Ishikawa (cell line): ENCODE data around the gene VEZF1.
A peak's percentile ranks its signal among the peaks of the same experiment; 100 is the strongest.

Source experiments
- CEBPB ChIP-seq: IDR thresholded peaks from 2 replicates; pipeline ENCODE4 v1.6.1; 2012
- CREB1 ChIP-seq: IDR thresholded peaks from 2 replicates; pipeline ENCODE4 v1.6.1; 2012; ENCODE audit warnings: low read depth
- EGR1 ChIP-seq: IDR thresholded peaks from 2 replicates; pipeline ENCODE4 v1.6.1; 2012
- EP300 ChIP-seq: IDR thresholded peaks from 2 replicates; pipeline ENCODE4 v1.6.1; 2012; ENCODE audit warnings: borderline replicate concordance
- FOXM1 ChIP-seq: IDR thresholded peaks from 2 replicates; pipeline ENCODE4 v1.6.1; 2012; ENCODE audit warnings: low read depth, borderline replicate concordance
- NFIC ChIP-seq: IDR thresholded peaks from 2 replicates; pipeline ENCODE4 v1.6.1; 2012
- RAD21 ChIP-seq: IDR thresholded peaks from 2 replicates; pipeline ENCODE4 v1.6.1; 2012; ENCODE audit warnings: low read depth
- TAF1 ChIP-seq: IDR thresholded peaks from 2 replicates; pipeline ENCODE4 v1.6.1; 2012; ENCODE audit warnings: low read depth, mild to moderate bottlenecking
- TCF12 ChIP-seq: IDR thresholded peaks from 2 replicates; pipeline ENCODE4 v1.6.1; 2012; ENCODE audit warnings: low read depth
- TEAD4 ChIP-seq: IDR thresholded peaks from 2 replicates; pipeline ENCODE4 v1.6.1; 2012
- YY1 ChIP-seq: IDR thresholded peaks from 2 replicates; pipeline ENCODE4 v1.6.1; 2012; ENCODE audit warnings: low read depth
- ZBTB7A ChIP-seq: IDR thresholded peaks from 2 replicates; pipeline ENCODE4 v1.6.1; 2012; ENCODE audit warnings: low read depth
- TF ChIP-seq, protein P1 (sequence below): IDR thresholded peaks from 2 replicates; pipeline ENCODE4 v1.6.1; 2012; ENCODE audit warnings: low read depth, mild to moderate bottlenecking
- TF ChIP-seq, protein P2 (sequence below): IDR thresholded peaks from 2 replicates; pipeline ENCODE4 v1.6.1; 2012
- TF ChIP-seq, protein P3 (sequence below): IDR thresholded peaks from 2 replicates; pipeline ENCODE4 v1.6.1; 2012

Gene VEZF1

DNA sequence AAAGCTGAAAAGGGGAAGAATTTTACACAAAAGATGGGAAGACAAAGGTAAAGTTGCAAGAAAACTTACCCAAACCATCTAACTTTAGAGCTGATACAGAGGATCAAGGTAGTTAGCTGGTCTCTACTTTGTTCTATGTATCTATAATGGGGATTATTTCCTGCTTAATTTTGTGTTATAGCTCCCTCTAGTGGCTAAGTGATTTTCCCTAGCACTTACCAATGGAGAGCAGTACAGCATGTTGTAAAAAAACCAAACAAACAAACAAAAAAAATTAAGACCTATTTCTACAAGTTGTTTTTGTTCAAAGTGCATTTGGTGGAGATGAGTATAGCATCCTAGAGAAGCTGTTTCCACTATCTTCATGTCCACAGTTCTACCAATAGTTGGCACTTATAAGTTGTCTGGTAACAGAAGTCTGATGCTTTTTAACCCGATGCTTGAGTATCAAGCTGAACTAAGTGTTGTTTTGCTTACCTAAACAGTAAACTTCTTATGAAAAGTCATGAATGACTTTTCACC, 11.5 kb upstream of the VEZF1 start:
- TF ChIP-seq, protein P1, sequence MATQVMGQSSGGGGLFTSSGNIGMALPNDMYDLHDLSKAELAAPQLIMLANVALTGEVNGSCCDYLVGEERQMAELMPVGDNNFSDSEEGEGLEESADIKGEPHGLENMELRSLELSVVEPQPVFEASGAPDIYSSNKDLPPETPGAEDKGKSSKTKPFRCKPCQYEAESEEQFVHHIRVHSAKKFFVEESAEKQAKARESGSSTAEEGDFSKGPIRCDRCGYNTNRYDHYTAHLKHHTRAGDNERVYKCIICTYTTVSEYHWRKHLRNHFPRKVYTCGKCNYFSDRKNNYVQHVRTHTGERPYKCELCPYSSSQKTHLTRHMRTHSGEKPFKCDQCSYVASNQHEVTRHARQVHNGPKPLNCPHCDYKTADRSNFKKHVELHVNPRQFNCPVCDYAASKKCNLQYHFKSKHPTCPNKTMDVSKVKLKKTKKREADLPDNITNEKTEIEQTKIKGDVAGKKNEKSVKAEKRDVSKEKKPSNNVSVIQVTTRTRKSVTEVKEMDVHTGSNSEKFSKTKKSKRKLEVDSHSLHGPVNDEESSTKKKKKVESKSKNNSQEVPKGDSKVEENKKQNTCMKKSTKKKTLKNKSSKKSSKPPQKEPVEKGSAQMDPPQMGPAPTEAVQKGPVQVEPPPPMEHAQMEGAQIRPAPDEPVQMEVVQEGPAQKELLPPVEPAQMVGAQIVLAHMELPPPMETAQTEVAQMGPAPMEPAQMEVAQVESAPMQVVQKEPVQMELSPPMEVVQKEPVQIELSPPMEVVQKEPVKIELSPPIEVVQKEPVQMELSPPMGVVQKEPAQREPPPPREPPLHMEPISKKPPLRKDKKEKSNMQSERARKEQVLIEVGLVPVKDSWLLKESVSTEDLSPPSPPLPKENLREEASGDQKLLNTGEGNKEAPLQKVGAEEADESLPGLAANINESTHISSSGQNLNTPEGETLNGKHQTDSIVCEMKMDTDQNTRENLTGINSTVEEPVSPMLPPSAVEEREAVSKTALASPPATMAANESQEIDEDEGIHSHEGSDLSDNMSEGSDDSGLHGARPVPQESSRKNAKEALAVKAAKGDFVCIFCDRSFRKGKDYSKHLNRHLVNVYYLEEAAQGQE, result no peak
- no peak for TF ChIP-seq FOXM1
- peak; percentile 55 for TF ChIP-seq RAD21

DNA sequence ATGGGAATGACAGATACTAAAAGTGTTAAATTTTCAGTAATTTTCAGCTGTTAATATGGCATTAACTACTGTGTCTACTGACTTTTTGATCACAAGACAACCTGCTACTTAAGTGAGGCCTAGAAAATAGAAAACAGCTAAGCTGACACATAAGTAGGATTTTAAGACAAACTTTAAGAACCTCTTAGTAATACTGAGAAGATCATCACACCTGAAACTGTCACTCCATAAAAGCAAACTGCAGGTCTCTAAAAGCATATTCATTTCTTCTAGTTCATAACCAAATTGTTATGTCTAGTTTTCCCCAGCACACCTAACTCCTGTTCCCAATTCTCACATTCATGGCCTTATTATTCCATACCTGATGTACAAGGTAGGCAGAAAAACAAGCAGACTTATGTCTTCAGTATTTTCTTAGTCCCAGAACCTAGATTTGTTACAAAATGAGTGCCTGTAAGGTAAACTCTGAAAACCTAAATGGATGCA, 11.0 kb upstream of the VEZF1 start:
- TF ChIP-seq NFIC (no peak), CEBPB (no peak)

DNA sequence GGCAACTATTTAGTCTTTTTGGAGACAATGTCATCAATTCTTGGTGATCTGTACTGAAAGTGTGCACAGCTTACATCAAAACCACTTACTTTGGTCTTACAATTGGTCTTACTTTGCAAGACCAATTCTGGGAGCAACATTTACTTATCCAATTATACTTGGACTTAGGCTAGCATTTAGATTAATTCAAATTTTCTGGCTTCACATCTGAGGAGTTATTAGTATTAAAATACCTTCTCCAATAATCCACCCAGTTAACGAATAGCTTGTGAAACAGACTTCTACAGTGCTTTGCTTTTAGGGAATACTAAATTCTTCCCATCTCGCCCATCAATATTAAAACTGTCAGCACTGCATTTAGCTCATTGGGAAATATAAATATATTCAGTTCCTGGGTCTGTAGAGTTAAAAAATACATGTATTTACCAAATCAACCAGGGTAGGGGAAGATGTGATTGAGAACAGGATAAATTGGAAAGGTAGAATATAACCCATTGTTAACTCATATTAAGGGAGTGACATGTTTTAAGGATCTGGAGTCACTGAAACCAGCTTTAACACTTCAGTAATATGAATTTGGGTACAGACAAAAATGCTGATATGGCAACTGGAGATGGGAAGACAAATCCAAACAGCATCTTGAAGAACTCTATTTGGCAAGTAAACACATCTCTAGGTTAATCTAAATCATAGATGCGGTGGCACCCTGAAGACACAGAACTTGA, 9.2 kb upstream of the VEZF1 start:
- TF ChIP-seq ZBTB7A (no peak), TAF1 (no peak), EGR1 (no peak), YY1 (no peak), RAD21 (no peak), FOXM1 (no peak), EP300 (no peak), CEBPB (no peak), TEAD4 (no peak), NFIC (no peak), TCF12 (no peak), CREB1 (no peak)
- TF ChIP-seq, protein P2, sequence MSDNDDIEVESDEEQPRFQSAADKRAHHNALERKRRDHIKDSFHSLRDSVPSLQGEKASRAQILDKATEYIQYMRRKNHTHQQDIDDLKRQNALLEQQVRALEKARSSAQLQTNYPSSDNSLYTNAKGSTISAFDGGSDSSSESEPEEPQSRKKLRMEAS, result no peak
- TF ChIP-seq, protein P3, sequence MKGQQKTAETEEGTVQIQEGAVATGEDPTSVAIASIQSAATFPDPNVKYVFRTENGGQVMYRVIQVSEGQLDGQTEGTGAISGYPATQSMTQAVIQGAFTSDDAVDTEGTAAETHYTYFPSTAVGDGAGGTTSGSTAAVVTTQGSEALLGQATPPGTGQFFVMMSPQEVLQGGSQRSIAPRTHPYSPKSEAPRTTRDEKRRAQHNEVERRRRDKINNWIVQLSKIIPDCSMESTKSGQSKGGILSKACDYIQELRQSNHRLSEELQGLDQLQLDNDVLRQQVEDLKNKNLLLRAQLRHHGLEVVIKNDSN, result no peak
- TF ChIP-seq, protein P1, result no peak

DNA sequence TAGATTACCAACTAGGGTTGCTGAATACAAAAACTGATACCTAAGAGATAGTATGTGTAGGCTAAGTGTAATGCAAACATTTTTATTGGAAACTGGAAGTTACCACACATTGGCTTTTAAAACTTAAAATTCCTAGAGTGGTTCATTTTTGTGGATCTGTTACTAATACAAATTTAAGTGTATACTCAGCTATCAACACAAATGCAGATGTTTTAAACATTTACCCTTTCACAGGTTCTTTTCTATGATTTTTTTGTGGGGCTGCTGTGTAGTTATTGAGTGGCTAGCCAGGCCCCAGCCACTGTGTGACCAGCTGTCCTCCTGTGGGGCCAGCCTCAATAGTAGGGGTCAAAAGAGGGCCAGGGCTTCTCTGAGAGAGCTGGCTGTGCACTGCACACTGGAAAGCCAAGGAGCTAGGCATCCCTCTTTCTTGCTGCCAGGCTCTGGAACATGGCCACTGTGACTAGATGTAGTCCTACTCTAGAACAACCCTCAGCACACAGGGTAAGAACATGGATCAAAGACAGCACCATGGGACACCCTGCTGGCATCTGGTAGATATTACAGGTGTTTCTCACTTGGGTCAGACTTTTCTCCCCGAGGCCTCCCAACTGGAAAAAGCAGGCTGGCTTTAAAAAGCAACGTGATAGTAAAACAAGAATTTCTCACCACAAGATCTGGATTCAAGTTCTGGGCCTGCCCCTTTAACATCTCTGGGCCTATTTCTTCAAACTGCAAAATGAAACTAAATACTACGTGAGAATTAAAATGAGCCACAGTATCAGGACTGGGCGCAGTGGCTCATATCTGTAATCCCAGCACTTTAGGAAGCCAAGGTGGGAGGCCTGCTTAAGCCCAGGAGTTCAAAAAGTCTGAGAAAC, 7.3 kb upstream of the VEZF1 start:
- TF ChIP-seq, protein P1, result no peak
- peak; percentile 63 for TF ChIP-seq RAD21
- TF ChIP-seq, protein P3, result no peak
- TF ChIP-seq ZBTB7A, result no peak
- no peak for TF ChIP-seq TAF1
- no peak for TF ChIP-seq TCF12

DNA sequence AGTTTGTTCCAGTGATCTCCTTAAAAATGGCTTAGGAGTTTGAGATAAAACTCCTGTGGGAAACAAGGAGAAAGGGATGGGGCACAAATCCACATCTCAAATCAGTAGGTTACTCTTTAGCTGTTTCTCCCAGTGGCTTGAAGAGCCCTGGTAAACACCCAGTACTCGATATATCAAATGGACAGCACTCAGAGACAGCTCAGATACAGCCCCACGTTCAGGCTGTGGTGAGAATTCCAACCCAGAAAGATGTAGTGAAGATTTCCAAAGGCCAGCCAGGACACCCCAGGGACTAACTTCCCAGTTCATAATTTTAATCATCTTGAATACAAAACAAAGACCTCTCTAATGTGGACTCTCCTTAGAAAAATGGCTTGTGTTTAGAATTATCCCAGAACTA, 6.4 kb upstream of the VEZF1 start:
- TF ChIP-seq TAF1 (no peak), ZBTB7A (no peak), EGR1 (no peak), CEBPB (no peak), TEAD4 (no peak), YY1 (no peak)
- TF ChIP-seq, protein P3, result no peak
- TF ChIP-seq, protein P1, result no peak
